Suprapubic skin (tissue), 4 donors: ENCODE data around the gene RPTOR. TPM values are rescaled to one million over a fixed set of nuclear protein-coding genes. Genes with fewer than 3 reads are reported as not detected.
A peak's percentile ranks its signal among the peaks of the same experiment; 100 is the strongest.
"Not testable (repeated sequence)": the region's sequence is repeated elsewhere in the genome, so short reads cannot be mapped to it uniquely, and the experiment has no call there.

Source experiments
- DNase-seq, 2 donors: peaks; one replicate each; pipeline ENCODE4 v3.0.0-alpha.2; 2019; ENCODE audit warnings: low spot score in 2 of 2
- H3K27ac ChIP-seq: fragments of 200-600 bp; sonication (generic); one replicate; pipeline ENCODE4 v1.5.1; 2019
- H3K27me3 ChIP-seq: fragments of 200-600 bp; sonication (generic); one replicate; pipeline ENCODE4 v1.5.1; 2019
- H3K36me3 ChIP-seq: fragments of 200-600 bp; sonication (generic); one replicate; pipeline ENCODE4 v1.5.1; 2019
- H3K4me1 ChIP-seq: fragments of 200-600 bp; sonication (generic); one replicate; pipeline ENCODE4 v1.5.1; 2019
- H3K4me3 ChIP-seq: fragments of 200-600 bp; sonication (generic); one replicate; pipeline ENCODE4 v1.5.1; 2019; ENCODE audit warnings: mild to moderate bottlenecking
- H3K9me3 ChIP-seq: fragments of 200-600 bp; sonication (generic); one replicate; pipeline ENCODE4 v1.5.1; 2019
- EP300 ChIP-seq: sonication (generic); formaldehyde crosslinking; IDR thresholded peaks from one replicate; pipeline ENCODE4 v1.6.1; 2017; ENCODE audit warnings: antibody characterized with exemption
- POLR2A ChIP-seq, 2 donors: fragments of 450-650 bp; IDR thresholded peaks; one replicate each; pipeline ENCODE4 v1.6.1; 2017; ENCODE audit warnings: antibody characterized with exemption in 2 of 2, mild to moderate bottlenecking in 2 of 2, moderate library complexity in 2 of 2
- POLR2AphosphoS5 ChIP-seq, 3 donors: sonication (generic); formaldehyde crosslinking; IDR thresholded peaks; one replicate each; pipeline ENCODE4 v1.6.1; 2017; ENCODE audit warnings: antibody characterized with exemption in 3 of 3
- WGBS: methylation state at CpG from one replicate; pipeline ENCODE4 v1.1.5; 2018; 5-methylcytosine and 5-hydroxymethylcytosine counted together
- total RNA-seq, 4 donors: library from RNA; depleted of rRNA; stranded (reverse); fragments of >200 nt; gene quantifications; one replicate each; pipeline ENCODE4 v1.1.0, GENCODE V29; 2016
- TF ChIP-seq, protein P1 (sequence below), 2 donors: fragments of 200-600 bp in 1 of 2; fragments of 450-650 bp in 1 of 2; sonication (generic) in 1 of 2; IDR thresholded peaks; one replicate each; pipeline ENCODE4 v1.5.1; 2016 to 2019; ENCODE audit warnings: antibody characterized with exemption in 2 of 2, mild to moderate bottlenecking in 1 of 2, moderate library complexity in 1 of 2

RPTOR gene
- total RNA-seq, 4 donors from 2014 or later, result 45.8 to 84.6 (median 53.0) TPM

DNA sequence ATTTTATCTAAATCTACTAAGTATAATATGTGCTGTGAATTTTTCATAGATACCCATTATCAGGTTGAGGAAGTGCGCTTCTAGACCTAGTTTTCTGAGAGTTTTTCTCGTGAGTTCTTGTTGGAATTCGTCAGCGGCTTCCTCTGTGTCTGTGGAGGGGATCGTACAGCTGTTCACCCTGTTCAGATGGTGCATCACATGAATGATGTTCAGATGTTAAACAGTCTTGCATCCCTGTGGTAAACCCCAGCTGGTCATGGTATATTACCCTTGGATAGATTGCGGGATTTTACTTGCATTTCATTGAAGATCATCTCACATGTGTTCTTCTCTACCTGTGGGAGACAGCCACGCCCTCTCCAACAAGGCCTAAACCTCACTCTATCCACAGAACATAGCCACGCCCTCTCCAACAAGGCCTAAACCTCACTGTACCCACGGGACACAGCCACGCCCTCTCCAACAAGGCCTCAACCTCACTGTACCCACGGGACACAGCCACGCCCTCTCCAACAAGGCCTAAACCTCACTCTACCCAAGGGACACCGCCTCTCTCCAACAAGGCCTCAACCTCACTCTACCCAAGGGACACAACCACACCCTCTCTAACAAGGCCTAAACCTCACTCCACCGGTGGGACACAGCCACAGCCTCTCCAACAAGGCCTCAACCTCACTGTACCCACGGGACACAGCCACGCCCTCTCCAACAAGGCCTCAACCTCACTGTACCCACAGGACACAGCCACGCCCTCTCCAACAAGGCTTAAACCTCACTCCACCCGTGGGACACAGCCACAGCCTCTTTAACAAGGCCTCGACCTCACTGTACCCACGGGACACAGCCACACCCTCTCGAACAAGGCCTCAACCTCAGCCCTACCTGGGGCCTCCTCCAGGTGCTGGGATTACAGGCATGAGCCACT lies 266.8 kb downstream of the RPTOR start:
- Histone ChIP-seq H3K27me3 (no peaks in the 10 kb centered on the region), H3K9me3 (no peaks in the 10 kb centered on the region), H3K27ac (no peak overlapping the region), H3K4me3 (no peak overlapping the region), H3K4me1 (no peaks in the 10 kb centered on the region), H3K36me3 (no peaks in the 10 kb centered on the region)
- TF ChIP-seq, protein P1, sequence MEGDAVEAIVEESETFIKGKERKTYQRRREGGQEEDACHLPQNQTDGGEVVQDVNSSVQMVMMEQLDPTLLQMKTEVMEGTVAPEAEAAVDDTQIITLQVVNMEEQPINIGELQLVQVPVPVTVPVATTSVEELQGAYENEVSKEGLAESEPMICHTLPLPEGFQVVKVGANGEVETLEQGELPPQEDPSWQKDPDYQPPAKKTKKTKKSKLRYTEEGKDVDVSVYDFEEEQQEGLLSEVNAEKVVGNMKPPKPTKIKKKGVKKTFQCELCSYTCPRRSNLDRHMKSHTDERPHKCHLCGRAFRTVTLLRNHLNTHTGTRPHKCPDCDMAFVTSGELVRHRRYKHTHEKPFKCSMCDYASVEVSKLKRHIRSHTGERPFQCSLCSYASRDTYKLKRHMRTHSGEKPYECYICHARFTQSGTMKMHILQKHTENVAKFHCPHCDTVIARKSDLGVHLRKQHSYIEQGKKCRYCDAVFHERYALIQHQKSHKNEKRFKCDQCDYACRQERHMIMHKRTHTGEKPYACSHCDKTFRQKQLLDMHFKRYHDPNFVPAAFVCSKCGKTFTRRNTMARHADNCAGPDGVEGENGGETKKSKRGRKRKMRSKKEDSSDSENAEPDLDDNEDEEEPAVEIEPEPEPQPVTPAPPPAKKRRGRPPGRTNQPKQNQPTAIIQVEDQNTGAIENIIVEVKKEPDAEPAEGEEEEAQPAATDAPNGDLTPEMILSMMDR (IDR thresholded peaks at IDR 0.05), result no peak
- TF ChIP-seq POLR2A (IDR thresholded peaks at IDR 0.05), result no peak
- no peak for TF ChIP-seq EP300
- no peak for TF ChIP-seq POLR2AphosphoS5 (IDR thresholded peaks at IDR 0.05)
- peak in 1 of 2 donors; percentile 41 for DNase-seq
- WGBS, result 74% methylated on average over 21 of the region's 21 CpGs

DNA sequence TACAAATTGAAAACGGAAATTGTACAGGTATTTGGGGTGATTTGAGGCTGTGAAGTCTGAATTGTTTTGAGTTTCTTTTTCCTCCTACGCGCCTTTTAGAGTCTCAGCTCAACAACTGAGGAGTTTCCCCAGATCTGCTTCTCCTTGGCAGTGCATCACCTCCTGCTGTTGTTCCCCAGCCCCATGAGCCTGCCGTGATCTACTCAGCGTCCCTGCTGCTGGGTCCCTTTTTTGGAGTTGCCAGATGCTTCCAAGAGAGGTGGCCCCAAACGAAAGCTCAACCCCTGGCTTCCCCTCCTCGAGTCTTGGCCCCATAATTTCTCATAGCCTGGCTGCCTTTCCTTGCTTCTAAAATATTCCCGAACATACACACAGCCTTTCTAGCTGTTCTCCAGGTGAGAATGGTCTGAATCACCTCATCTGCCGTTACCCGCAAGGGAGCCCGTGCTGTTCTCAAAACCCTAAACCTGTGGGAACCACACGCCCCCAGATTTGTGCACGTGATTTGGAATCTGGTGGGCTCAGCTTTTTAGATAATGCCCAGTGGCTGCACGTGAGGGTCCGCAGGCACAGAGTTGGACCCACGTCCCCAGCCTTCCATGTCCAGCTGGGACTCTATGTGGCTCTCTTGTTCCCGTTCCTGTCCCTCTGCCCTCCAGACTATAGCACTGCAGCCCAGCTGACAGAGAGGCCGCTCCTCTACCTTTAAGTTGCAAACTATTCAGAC lies 267.9 kb downstream of the RPTOR start:
- H3K4me3 ChIP-seq, result no peak overlapping the region
- TF ChIP-seq POLR2AphosphoS5 (IDR thresholded peaks at IDR 0.05), result no peak
- TF ChIP-seq, protein P1 (IDR thresholded peaks at IDR 0.05), result no peak
- TF ChIP-seq POLR2A (IDR thresholded peaks at IDR 0.05), result no peak
- TF ChIP-seq EP300, result no peak
- no peaks in the 10 kb centered on the region for H3K27me3 ChIP-seq
- no peak overlapping the region for H3K27ac ChIP-seq
- H3K4me1 ChIP-seq, result no peaks in the 10 kb centered on the region
- WGBS, result 94% methylated on average over 18 of the region's 18 CpGs
- no peaks in the 10 kb centered on the region for H3K9me3 ChIP-seq
- H3K36me3 ChIP-seq, result no peaks in the 10 kb centered on the region
- peak in 1 of 2 donors; percentile 40 for DNase-seq

DNA sequence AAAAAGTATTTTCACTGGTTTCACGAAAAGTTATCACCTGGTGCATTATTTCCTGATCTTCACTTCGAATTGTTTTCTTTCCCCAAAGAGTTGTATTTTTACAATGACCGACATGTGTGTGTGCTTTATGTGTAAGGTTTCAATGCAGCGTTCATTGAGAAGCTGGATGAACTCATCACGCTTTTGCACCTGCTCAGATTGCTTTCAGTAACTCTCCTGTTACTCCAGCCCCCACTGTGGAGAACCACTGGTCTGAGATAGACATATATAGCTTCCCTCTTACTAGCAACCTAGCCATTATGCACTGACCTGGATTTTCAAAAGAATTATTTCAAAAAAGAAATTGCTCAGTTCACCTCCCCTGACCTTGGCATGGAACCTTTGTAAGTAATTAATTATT lies 268.7 kb downstream of the RPTOR start:
- 94% methylated on average over 5 of the region's 5 CpGs for WGBS
- peak in 1 of 2 donors; percentile 15 for DNase-seq
- no peaks in the 10 kb centered on the region for H3K27me3 ChIP-seq
- H3K36me3 ChIP-seq, result no peaks in the 10 kb centered on the region
- H3K4me3 ChIP-seq, result no peak overlapping the region
- H3K9me3 ChIP-seq, result no peaks in the 10 kb centered on the region
- H3K27ac ChIP-seq, result no peak overlapping the region
- no peaks in the 10 kb centered on the region for H3K4me1 ChIP-seq
- TF ChIP-seq, protein P1 (IDR thresholded peaks at IDR 0.05), result no peak
- TF ChIP-seq EP300, result no peak
- TF ChIP-seq POLR2AphosphoS5 (IDR thresholded peaks at IDR 0.05), result no peak

DNA sequence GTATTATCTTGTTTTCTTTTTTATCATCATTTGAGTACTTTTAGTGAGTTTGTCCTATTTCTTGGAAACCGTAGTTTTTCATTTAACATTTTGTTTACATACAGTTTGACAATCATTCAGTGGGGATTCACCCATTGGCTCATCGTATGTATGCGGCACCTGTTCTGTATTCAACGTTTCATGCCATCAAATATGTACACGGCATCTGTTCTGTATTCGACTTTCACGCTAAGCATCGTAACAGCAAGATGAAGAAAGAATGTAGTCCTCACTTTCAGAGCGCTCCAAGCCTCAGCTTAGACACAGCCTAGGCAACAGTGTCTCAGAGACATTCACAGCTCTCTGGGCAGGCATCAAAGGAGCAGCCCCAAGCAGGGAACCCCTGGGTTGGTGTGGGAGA lies 269.9 kb downstream of the RPTOR start:
- no peak for DNase-seq
- H3K36me3 ChIP-seq, result no peaks in the 10 kb centered on the region
- H3K4me3 ChIP-seq, result no peak overlapping the region
- WGBS, result 97% methylated on average over 9 of the region's 9 CpGs
- H3K9me3 ChIP-seq, result no peaks in the 10 kb centered on the region
- TF ChIP-seq POLR2AphosphoS5 (IDR thresholded peaks at IDR 0.05) (no peak), EP300 (no peak), POLR2A (IDR thresholded peaks at IDR 0.05) (no peak)
- TF ChIP-seq, protein P1 (IDR thresholded peaks at IDR 0.05), result no peak
- H3K4me1 ChIP-seq, result no peaks in the 10 kb centered on the region
- H3K27ac ChIP-seq, result no peak overlapping the region
- H3K27me3 ChIP-seq, result no peaks in the 10 kb centered on the region

DNA sequence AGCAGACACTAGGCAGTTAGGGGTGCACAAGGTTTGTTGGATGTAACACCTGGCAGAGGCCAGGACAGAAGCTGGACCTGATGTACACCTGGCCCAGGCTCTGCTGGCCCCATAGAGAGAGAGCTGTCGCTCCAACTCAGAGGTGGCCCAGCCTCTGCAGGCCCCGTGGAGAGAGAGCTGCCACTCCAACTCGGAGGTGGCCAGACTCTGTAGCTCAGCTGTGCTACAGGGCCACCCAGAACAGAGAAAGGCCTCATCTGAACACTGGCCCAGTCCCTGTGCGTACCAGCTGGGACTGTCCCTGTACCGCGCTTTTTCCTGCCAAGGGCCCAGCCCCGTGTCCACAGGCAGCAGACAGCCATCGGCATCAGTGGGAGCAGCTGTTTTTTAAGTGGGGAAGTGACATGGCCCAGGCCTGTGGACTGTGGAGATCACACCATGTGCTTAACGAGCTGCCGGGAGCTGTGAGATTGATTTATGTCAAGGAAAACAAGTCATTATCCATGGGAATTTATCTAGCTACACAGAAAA lies 270.6 kb downstream of the RPTOR start:
- H3K4me1 ChIP-seq, result no peaks in the 10 kb centered on the region

DNA sequence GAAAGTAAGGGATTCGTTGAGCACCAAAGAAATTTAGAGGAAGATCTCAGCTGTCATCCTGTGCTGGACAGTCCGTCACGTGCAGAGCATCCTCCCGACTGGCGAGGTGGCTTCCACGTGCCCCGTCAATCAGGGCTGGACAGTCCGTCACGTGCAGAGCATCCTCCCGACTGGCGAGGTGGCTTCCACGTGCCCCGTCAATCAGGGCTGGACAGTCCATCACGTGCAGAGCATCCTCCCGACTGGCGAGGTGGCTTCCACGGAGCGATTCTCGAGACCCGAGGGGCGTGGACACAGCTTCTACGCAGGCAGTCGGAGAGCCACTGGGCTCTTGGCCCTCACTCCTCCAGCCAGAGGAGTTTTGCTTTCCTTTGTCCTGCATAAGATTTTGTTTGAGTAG lies 271.1 kb downstream of the RPTOR start:
- not testable (repeated sequence) for H3K4me3 ChIP-seq, DNase-seq, H3K36me3 ChIP-seq, H3K9me3 ChIP-seq, H3K27ac ChIP-seq, H3K4me1 ChIP-seq, H3K27me3 ChIP-seq
- 92% methylated on average over 23 of the region's 23 CpGs for WGBS

More for the DNA sequence above, 270.6 kb downstream of the RPTOR start:
- no peak for DNase-seq
- Histone ChIP-seq H3K36me3 (no peaks in the 10 kb centered on the region), H3K9me3 (no peaks in the 10 kb centered on the region), H3K4me3 (no peak overlapping the region), H3K27ac (no peak overlapping the region), H3K27me3 (no peaks in the 10 kb centered on the region)
- TF ChIP-seq POLR2A (IDR thresholded peaks at IDR 0.05) (no peak), EP300 (no peak), POLR2AphosphoS5 (IDR thresholded peaks at IDR 0.05) (no peak)
- TF ChIP-seq, protein P1 (IDR thresholded peaks at IDR 0.05), result no peak
- WGBS, result 88% methylated on average over 10 of the region's 10 CpGs
